ENCODE data around the gene RIBC2.

Gene RIBC2

DNA sequence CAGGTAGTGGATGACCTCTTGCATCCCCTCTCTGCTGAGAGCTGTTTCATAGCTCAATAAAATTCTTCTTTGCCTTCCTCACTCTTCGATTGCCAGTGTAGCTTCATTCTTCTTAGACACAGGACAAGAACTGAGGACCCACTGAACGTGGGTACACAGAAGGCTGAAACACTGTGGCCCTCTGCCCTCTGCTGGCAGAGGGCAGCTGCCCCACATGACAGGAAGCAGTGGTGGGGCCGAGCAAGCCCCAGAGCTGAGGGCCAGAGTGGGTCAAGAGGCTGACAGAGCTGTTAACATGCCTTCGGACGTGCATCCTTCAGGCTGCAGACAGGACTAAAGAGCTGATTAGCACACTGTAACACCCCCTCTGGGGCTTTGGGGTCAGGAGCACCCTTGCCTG lies 15.7 kb upstream of the RIBC2 start:
- TF ChIP-seq, protein P1, sequence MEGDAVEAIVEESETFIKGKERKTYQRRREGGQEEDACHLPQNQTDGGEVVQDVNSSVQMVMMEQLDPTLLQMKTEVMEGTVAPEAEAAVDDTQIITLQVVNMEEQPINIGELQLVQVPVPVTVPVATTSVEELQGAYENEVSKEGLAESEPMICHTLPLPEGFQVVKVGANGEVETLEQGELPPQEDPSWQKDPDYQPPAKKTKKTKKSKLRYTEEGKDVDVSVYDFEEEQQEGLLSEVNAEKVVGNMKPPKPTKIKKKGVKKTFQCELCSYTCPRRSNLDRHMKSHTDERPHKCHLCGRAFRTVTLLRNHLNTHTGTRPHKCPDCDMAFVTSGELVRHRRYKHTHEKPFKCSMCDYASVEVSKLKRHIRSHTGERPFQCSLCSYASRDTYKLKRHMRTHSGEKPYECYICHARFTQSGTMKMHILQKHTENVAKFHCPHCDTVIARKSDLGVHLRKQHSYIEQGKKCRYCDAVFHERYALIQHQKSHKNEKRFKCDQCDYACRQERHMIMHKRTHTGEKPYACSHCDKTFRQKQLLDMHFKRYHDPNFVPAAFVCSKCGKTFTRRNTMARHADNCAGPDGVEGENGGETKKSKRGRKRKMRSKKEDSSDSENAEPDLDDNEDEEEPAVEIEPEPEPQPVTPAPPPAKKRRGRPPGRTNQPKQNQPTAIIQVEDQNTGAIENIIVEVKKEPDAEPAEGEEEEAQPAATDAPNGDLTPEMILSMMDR (IDR thresholded peaks at IDR 0.05; ENCODE audit: low read depth, low read length, missing control alignments) = peak; percentile 20
- no peak overlapping the region for H3K4me3 ChIP-seq (ENCODE audit: low read depth, low read length)
- DNase-seq (ENCODE audit: low read depth) = no peak

DNA sequence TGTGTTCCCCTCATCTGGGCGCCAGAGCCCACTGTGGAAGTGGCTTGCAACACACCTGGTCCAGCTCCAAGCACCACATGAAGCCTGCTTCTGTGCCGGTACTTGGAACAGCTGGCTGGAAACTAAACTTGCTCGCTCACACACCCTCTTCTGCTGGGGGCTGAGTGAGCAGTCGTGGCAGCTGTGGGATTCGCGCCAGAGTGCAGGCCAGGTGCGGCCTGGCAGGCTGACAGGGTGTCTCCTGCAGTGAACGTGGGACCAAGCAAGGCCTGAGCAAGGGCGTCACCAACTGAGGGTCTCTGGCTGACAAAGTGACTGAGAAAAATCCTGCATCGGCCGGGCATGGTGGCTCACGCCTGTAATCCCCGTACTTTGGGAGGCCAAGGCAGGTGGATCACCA lies 15.3 kb upstream of the RIBC2 start:
- TF ChIP-seq, protein P1 (IDR thresholded peaks at IDR 0.05; ENCODE audit: low read depth, low read length, missing control alignments) = no peak

DNA sequence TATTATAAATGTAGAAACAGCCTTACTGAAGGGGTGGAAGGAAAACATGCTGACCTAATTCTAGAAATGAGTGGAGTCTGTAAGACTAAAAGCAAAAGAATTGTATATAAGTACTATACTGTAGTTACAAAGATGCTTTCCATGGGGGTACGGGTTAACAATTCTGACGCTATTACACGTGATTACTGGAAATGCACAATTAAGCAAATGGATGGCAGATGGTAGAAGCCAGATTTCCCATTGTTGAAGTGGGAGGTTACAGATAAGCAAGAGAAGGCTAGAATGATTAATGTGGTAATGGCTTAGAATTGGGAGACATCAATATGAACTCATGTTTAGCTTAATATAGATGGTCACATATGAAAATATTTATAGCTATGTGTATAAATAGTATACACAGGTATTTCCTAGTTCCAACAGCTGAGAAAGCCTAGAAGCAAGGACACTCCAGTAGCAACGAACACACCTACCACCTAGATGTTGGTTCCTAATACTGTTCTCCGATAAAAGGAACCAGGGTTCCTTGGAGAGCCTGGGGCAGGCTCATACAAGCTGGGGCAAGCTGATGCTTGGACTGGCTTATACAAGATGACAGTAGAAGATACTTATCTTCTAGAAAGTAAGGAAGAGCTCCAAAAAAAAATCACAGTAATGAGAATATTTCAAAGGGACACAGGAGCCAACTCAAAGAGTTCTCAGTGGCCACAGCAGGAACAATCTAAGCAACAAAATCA lies 13.6 kb upstream of the RIBC2 start:
- DNase-seq (ENCODE audit: low read depth) = no peak
- H3K4me3 ChIP-seq (ENCODE audit: low read depth, low read length) = no peak overlapping the region
- TF ChIP-seq, protein P1 (IDR thresholded peaks at IDR 0.05; ENCODE audit: low read depth, low read length, missing control alignments) = no peak

More for the DNA sequence above, 15.3 kb upstream of the RIBC2 start:
- DNase-seq (ENCODE audit: low read depth) = no peak
- no peak overlapping the region for H3K4me3 ChIP-seq (ENCODE audit: low read depth, low read length)

DNA sequence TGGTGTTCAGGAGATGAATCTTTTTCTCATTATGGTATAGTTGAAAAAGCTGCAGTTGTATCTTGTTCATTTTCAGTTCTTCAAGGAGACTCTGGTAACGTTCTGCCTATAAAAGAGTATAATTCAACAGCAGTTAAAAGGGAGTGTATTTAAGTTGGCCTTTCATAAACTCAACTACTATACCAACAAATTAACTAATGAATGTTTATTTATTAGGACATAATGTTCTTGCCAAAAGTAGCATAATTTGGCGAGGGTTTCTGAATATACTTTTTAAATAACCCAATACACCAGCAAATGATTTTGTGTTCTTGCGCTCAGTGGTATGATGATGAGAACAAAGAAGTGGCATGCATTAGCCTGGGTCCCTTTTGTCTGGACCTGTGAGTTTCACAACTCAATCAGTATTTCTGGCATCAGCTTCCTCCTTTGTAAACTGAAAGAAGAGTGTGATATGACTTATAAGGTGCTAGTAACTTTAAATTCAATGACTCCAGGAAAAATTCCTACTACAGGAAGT lies 11.0 kb upstream of the RIBC2 start:
- H3K4me3 ChIP-seq (ENCODE audit: low read depth, low read length) = no peak overlapping the region
- TF ChIP-seq, protein P1 (IDR thresholded peaks at IDR 0.05; ENCODE audit: low read depth, low read length, missing control alignments) = no peak
- no peak for DNase-seq (ENCODE audit: low read depth)

DNA sequence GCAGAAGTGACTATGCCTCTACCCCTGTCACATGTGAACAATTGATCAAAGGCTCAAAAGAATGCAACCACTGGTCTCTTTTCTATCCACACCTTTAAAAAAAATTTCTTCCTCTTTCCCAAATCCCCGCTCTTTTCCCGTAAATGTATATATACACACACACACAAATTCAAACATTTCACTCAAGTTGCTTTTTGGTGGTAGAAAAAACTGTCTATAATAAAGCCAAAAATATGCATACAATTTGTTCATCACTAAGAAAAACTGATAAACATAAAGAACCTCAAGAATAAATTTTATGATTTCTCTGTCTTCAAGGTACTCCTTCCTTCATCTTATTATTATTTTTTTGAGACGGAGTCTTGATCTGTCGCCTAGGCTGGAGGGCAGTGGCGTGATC lies 5.7 kb upstream of the RIBC2 start:
- TF ChIP-seq, protein P1 (IDR thresholded peaks at IDR 0.05; ENCODE audit: low read depth, low read length, missing control alignments) = no peak
- no peak overlapping the region for H3K4me3 ChIP-seq (ENCODE audit: low read depth, low read length)
- DNase-seq (ENCODE audit: low read depth) = no peak

DNA sequence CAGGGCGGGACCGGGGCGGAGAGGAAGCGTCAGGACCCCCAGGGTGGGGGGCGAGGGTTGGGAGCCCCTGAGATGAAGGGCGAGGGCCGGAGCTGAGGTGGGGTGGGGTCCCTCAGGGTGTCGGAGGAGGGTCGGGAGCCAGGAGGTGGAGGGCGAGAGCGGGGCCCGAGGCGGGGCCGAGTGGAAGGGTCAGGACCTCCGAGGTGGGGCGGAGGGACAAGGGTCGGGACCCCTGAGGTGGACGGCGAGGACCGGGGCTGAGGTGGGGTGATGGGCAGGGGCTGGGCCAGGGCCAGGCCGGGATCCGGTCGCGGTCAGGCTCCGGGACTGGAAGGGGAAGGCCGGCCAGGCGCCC lies 503 bp upstream of the RIBC2 start:
- TF ChIP-seq, protein P1 (IDR thresholded peaks at IDR 0.05; ENCODE audit: low read depth, low read length, missing control alignments) = no peak
- no peak for DNase-seq (ENCODE audit: low read depth)
- H3K4me3 ChIP-seq (ENCODE audit: low read depth, low read length) = peak overlapping the region; percentile 58
